HG02571 (cell line): ENCODE data around the gene ADGRV1.

ENCODE experiments used
- ATAC-seq: cut with Tn5 transposase; IDR thresholded peaks from one replicate; pipeline ENCODE4 v1.9.1; 2021; ENCODE audit warnings: mild to moderate bottlenecking, moderate library complexity; ENCODE audit not compliant: unreplicated experiment

ADGRV1 gene

GRCh38 chr5:91177085-91177484 lies 618.5 kb downstream of the ADGRV1 start:
- no peak for ATAC-seq

- no peak for ATAC-seq
Measured at GRCh38 chr5:91177639-91178038, 619.0 kb downstream of the ADGRV1 start.

- ATAC-seq = no peak
Measured at GRCh38 chr5:91178461-91178860, 619.9 kb downstream of the ADGRV1 start.

GRCh38 chr5:91179018-91179417 lies 620.4 kb downstream of the ADGRV1 start:
- no peak for ATAC-seq

- no peak for ATAC-seq
Measured at GRCh38 chr5:91180506-91180905, 621.9 kb downstream of the ADGRV1 start.

- no peak for ATAC-seq
Measured at GRCh38 chr5:91182763-91183162, 624.2 kb downstream of the ADGRV1 start.

- ATAC-seq = no peak
Measured at GRCh38 chr5:91183743-91184142, 625.1 kb downstream of the ADGRV1 start.

GRCh38 chr5:91186101-91186500 lies 627.5 kb downstream of the ADGRV1 start:
- no peak for ATAC-seq

- no peak for ATAC-seq
Measured at GRCh38 chr5:91187032-91187431, 628.4 kb downstream of the ADGRV1 start.

GRCh38 chr5:91188755-91189154 lies 630.2 kb downstream of the ADGRV1 start:
- no peak for ATAC-seq

GRCh38 chr5:91189480-91190313 lies 631.1 kb downstream of the ADGRV1 start:
- ATAC-seq = no peak

- ATAC-seq = no peak
Measured at GRCh38 chr5:91190314-91190690, 631.7 kb downstream of the ADGRV1 start.

- no peak for ATAC-seq
Measured at GRCh38 chr5:91194824-91195381, 636.3 kb downstream of the ADGRV1 start.

- ATAC-seq = no peak
Measured at GRCh38 chr5:91200692-91201091, 642.1 kb downstream of the ADGRV1 start.

- no peak for ATAC-seq
Measured at GRCh38 chr5:91206103-91206502, 647.5 kb downstream of the ADGRV1 start.

GRCh38 chr5:91206734-91207133 lies 648.1 kb downstream of the ADGRV1 start:
- ATAC-seq = no peak

- ATAC-seq = no peak
Measured at GRCh38 chr5:91207248-91207647, 648.7 kb downstream of the ADGRV1 start.

GRCh38 chr5:91211997-91212713 lies 653.6 kb downstream of the ADGRV1 start:
- ATAC-seq = no peak

- ATAC-seq = no peak
Measured at GRCh38 chr5:91212714-91213092, 654.1 kb downstream of the ADGRV1 start.
